K562 (cell line): Measurements from ENCODE around the gene ID2. TPM values are rescaled to one million over a fixed set of nuclear protein-coding genes. Genes with fewer than 3 reads are reported as not detected.

Experiments
- ATAC-seq: fragments of 200-7000 bp; cut with Tn5 transposase; 3 replicates; pipeline ENCODE4 v1.9.1; 2020; ENCODE audit warnings: moderate library complexity
- BruUV-seq: library from RNA; stranded (reverse); fragments of 400-500 nt; replicated peaks from 2 replicates; lab custom pipeline; 2021; lab: Mats Ljungman, UMichigan
- CTCF ChIA-PET: fragments of 300-600 bp; formaldehyde crosslinking; extraction: SDS; loops from one replicate; lab custom pipeline; 2021; ENCODE audit warnings: low intra/inter-chr PET ratio; lab: Yijun Ruan, JAX
- POLR2A ChIA-PET: fragments of 300-600, 350-650 bp; sonication (Branson Sonifier 250); formaldehyde crosslinking; extraction: SDS; loops from one replicate; lab custom pipeline; 2021; ENCODE audit warnings: antibody characterized with exemption, inconsistent platforms; lab: Yijun Ruan, JAX
- DNase-seq, 4 experiments: peaks; one replicate each; pipeline versions ENCODE4 v3.0.0 to v3.0.0-alpha.2; 2011 to 2018; ENCODE audit warnings: low spot score in 3 of 4, mixed read lengths in 3 of 4; ENCODE audit errors: extremely low read depth in 1 of 4
- FAIRE-seq: peaks from 2 replicates; lab custom pipeline; 2011; peaks lifted over from hg19 to GRCh38; lab: Jason Lieb, UNC
- H2AFZ ChIP-seq: 2 replicates; pipeline ENCODE4 v1.6.0; 2011; ENCODE audit warnings: low read depth, low read length, control low read depth, inconsistent platforms
- H3K27ac ChIP-seq: fragments of 200-600 bp; 3 replicates; pipeline ENCODE4 v1.8.0; 2011; ENCODE audit warnings: low read depth, mild to moderate bottlenecking, control low read depth, inconsistent platforms, low read length, moderate library complexity, mixed read lengths; ENCODE audit errors: extremely low read depth
- H3K27me3 ChIP-seq, 2 experiments: fragments of 300-600 bp in 1 of 2; 2 replicates in 1 of 2; 3 replicates in 1 of 2; pipeline versions ENCODE4 v1.6.0 to v1.8.0; 2011; ENCODE audit warnings: inconsistent platforms in 2 of 2, low read length in 2 of 2, mild to moderate bottlenecking in 1 of 2, mixed read lengths in 1 of 2, moderate library complexity in 1 of 2; ENCODE audit not compliant: control insufficient read depth in 2 of 2, insufficient read depth in 2 of 2
- H3K36me3 ChIP-seq: fragments of 300-600 bp; 3 replicates; pipeline ENCODE4 v1.8.0; 2011; ENCODE audit warnings: mild to moderate bottlenecking, low read length, inconsistent platforms; ENCODE audit not compliant: control insufficient read depth, insufficient read depth
- H3K4me1 ChIP-seq, 2 experiments: fragments of 200-600 bp in 1 of 2; replicated peaks in 1 of 2; 2 replicates in 1 of 2; 3 replicates in 1 of 2; pipeline versions ENCODE4 v1.5.1 to v1.8.0; 2011; ENCODE audit warnings: inconsistent platforms in 2 of 2, low read length in 2 of 2, mild to moderate bottlenecking in 1 of 2, mixed read lengths in 1 of 2, moderate library complexity in 1 of 2; ENCODE audit not compliant: control insufficient read depth in 2 of 2, insufficient read depth in 2 of 2
- H3K4me2 ChIP-seq: 2 replicates; pipeline ENCODE4 v1.6.1; 2011; ENCODE audit warnings: low read length, control low read depth, inconsistent platforms, mixed read lengths; ENCODE audit not compliant: insufficient read depth
- H3K4me3 ChIP-seq: fragments of 200-600 bp; sonication (generic), shearing (Covaris generic); 2 replicates; pipeline ENCODE4 v1.5.1; 2016; ENCODE audit warnings: control low read depth, inconsistent platforms
- H3K79me2 ChIP-seq: fragments of 200-600 bp; 3 replicates; pipeline ENCODE4 v1.8.0; 2011; ENCODE audit warnings: low read length, inconsistent platforms; ENCODE audit not compliant: control insufficient read depth, insufficient read depth
- H3K9ac ChIP-seq, 2 experiments: 2 replicates each; pipeline versions ENCODE4 v1.6.0 to v1.6.1; 2011; ENCODE audit warnings: low read depth in 2 of 2, low read length in 2 of 2, control low read depth in 1 of 2, inconsistent platforms in 1 of 2, mild to moderate bottlenecking in 1 of 2, mixed read lengths in 1 of 2; ENCODE audit not compliant: insufficient read depth in 1 of 2
- H3K9me1 ChIP-seq: one replicate; pipeline ENCODE4 v1.6.0; 2011; ENCODE audit warnings: inconsistent platforms, mild to moderate bottlenecking, low read length, moderate library complexity; ENCODE audit not compliant: control insufficient read depth, insufficient read depth
- H3K9me3 ChIP-seq: replicated peaks from 2 replicates; pipeline ENCODE4 v1.5.1; 2011; ENCODE audit warnings: low read depth, low read length, inconsistent platforms; ENCODE audit not compliant: control insufficient read depth, insufficient read depth
- H4K20me1 ChIP-seq: replicated peaks from 2 replicates; pipeline ENCODE4 v1.6.1; 2011; ENCODE audit warnings: low read length, inconsistent platforms, mixed read lengths; ENCODE audit not compliant: control insufficient read depth, insufficient read depth
- AFF1 ChIP-seq, 2 experiments: fragments of 450-650 bp; IDR thresholded peaks; 2 replicates each; pipeline ENCODE4 v1.6.1; 2018; ENCODE audit warnings: mild to moderate bottlenecking in 2 of 2, low read depth in 1 of 2; ENCODE audit not compliant: partially characterized antibody in 2 of 2
- CEBPB ChIP-seq: fragments of 450-650 bp; IDR thresholded peaks from 2 replicates; pipeline ENCODE4 v1.6.1; 2016; ENCODE audit warnings: missing genetic modification characterization, missing compliant biosample characterization
- CREB3 ChIP-seq: fragments of 450-650 bp; conservative IDR thresholded peaks from 2 replicates; pipeline ENCODE4 v1.6.1; 2016; ENCODE audit warnings: missing genetic modification characterization, low read depth, mild to moderate bottlenecking, missing compliant biosample characterization, moderate library complexity
- ELF2 ChIP-seq: fragments of 250-450 bp; sonication (Bioruptor Pico); IDR thresholded peaks from 2 replicates; pipeline ENCODE4 v1.5.0; 2021; ENCODE audit warnings: mild to moderate bottlenecking
- HINFP ChIP-seq: fragments of 450-650 bp; conservative IDR thresholded peaks from 2 replicates; pipeline ENCODE4 v1.6.1; 2016; ENCODE audit warnings: missing genetic modification characterization, low read depth, mild to moderate bottlenecking, control low read depth, missing compliant biosample characterization
- NEUROD1 ChIP-seq: fragments of 150-350 bp; IDR thresholded peaks from 2 replicates; pipeline ENCODE4 v1.6.1; 2014; ENCODE audit warnings: borderline replicate concordance, low read length, low read depth; ENCODE audit not compliant: partially characterized antibody
- NFE2 ChIP-seq: IDR thresholded peaks from 2 replicates; pipeline ENCODE4 v1.6.1; 2014; ENCODE audit warnings: antibody characterized with exemption, low read depth
- OTX1 ChIP-seq: fragments of 450-650 bp; formaldehyde crosslinking; IDR thresholded peaks from 2 replicates; pipeline ENCODE4 v1.4.0; 2022; ENCODE audit warnings: mild to moderate bottlenecking
- POU5F1 ChIP-seq: fragments of 150-350 bp; IDR thresholded peaks from 2 replicates; pipeline ENCODE4 v1.6.1; 2014; ENCODE audit warnings: borderline replicate concordance, low read length, low read depth, mild to moderate bottlenecking; ENCODE audit not compliant: partially characterized antibody
- TAF15 ChIP-seq: fragments of 200-400 bp; formaldehyde crosslinking; IDR thresholded peaks from 2 replicates; pipeline ENCODE4 v1.6.1; 2017; ENCODE audit warnings: mild to moderate bottlenecking, low read depth, low read length, moderate library complexity
- ZNF586 ChIP-seq: fragments of 450-650 bp; formaldehyde crosslinking; conservative IDR thresholded peaks from 2 replicates; pipeline ENCODE4 v1.4.0; 2020; ENCODE audit warnings: mild to moderate bottlenecking, moderate library complexity
- WGBS: fragments of 100-300 bp; shearing (Covaris generic); methylation state at CpG from one replicate; pipeline ENCODE4 v1.1.6; 2016; ENCODE audit warnings: low coverage, mixed read lengths; ENCODE audit not compliant: insufficient coverage; ENCODE audit errors: missing lambda C conversion rate; 5-methylcytosine and 5-hydroxymethylcytosine counted together
- in situ Hi-C: fragments of 300-500 bp; cut with MboI; formaldehyde crosslinking; loops from 4 replicates; pipeline ENCODE4 v1.15.0; 2018; ENCODE audit warnings: inconsistent platforms, mixed read lengths
- intact Hi-C: fragments of 100-400 bp; cut with micrococcal nuclease; formaldehyde crosslinking; loops from 2 replicates; pipeline ENCODE4 v1.14.2; 2022
- polyA plus RNA-seq, 8 experiments: library from polyadenylated mRNA; depleted of rRNA in 4 of 8; stranded (reverse) in 5 of 8; unstranded in 3 of 8; fragments of >200 nt; fragmentation: Nextera tagmentation in 2 of 8; fragmentation: Illumina TruSeq in 1 of 8; extraction: Ambion mirVana in 2 of 8; extraction: Trizol in 1 of 8; gene quantifications; 2 replicates each; pipeline versions ENCODE4 v1.2.1 to v1.2.3, GENCODE V29; 2011 to 2014; ENCODE audit warnings: inconsistent platforms in 1 of 8, missing spikeins in 1 of 8
- total RNA-seq, 7 experiments: library from RNA; depleted of rRNA in 6 of 7; stranded (reverse); fragments of >200 nt in 6 of 7; fragmentation: Illumina TruSeq in 2 of 7; extraction: Trizol in 2 of 7; gene quantifications; 2 replicates each; pipeline versions ENCODE4 v1.2.1 to v1.2.3, GENCODE V29; 2011 to 2021; ENCODE audit warnings: low replicate concordance in 1 of 7

Gene ID2
- total and polyA plus RNA-seq, 9 of the 15 experiments (the other 6 are each of a cell fraction or from before 2014, with no cell fraction given), result 8.0 to 35.7 (median 16.6) TPM

- TF ChIP-seq TAF15, result no peak
- TF ChIP-seq POU5F1, result no peak
- peak; percentile 58 for TF ChIP-seq CEBPB (tag)
Observed at GRCh38 chr2:8725838-8726237, 44.0 kb downstream of the ID2 start (continued).

GRCh38 chr2:8728305-8729015 is 46.6 kb downstream of the ID2 start:
- no peak for FAIRE-seq
- ATAC-seq, result no peak
- Histone ChIP-seq H3K36me3 (peaks cover 31% of the 10 kb centered on the region; the same call in 2 of the 3 replicates), H3K9me1 (no peaks in the 10 kb centered on the region), H3K9ac (no peak overlapping the region), H2AFZ (no peak overlapping the region), H3K9me3 (no peaks in the 10 kb centered on the region), H3K4me2 (no peak overlapping the region), H3K4me1 (no peaks in the 10 kb centered on the region), H3K79me2 (no peaks in the 10 kb centered on the region), H3K27ac (no peak overlapping the region), H4K20me1 (no peaks in the 10 kb centered on the region), H3K4me3 (no peak overlapping the region), H3K27me3 (no peaks in the 10 kb centered on the region)
- intact Hi-C loops (no loop called here), in situ Hi-C loops (no loop called here)
- DNase-seq, result no peak
- CTCF ChIA-PET, result no interaction called here
- 87% methylated on average over 7 of the region's 7 CpGs for WGBS
- POLR2A ChIA-PET, result no interaction called here
- BruUV-seq, result no TSS peak
- TF ChIP-seq OTX1 (no peak), NFE2 (no peak), ZNF586 (CRISPR knock-in tag) (no peak), ELF2 (CRISPR knock-in tag) (no peak), NEUROD1 (no peak), AFF1 (IDR thresholded peaks at IDR 0.05; ENCODE audit: low read depth in 1 of 2, partially characterized antibody in 2 of 2) (no peak), CREB3 (tag) (no peak), HINFP (tag) (no peak)
